PC-3 (cell line): ENCODE measurements around the gene COPRS. TPM values are rescaled to one million over a fixed set of nuclear protein-coding genes. Genes with fewer than 3 reads are reported as not detected.
"Not testable (repeated sequence)": the region's sequence is repeated elsewhere in the genome, so short reads cannot be mapped to it uniquely, and the experiment has no call there.

Source experiments
- ATAC-seq: fragments of 200-7000 bp; cut with Tn5 transposase; 2 replicates; pipeline ENCODE4 v1.9.1; 2020; ENCODE audit warnings: mild to moderate bottlenecking, moderate library complexity
- BruUV-seq: library from RNA; stranded (reverse); fragments of 400-500 nt; replicated peaks from 2 replicates; lab custom pipeline; 2021; lab: Mats Ljungman, UMichigan
- CTCF ChIA-PET: fragments of 300-600 bp; sonication (Branson Sonifier 250); formaldehyde crosslinking; loops from one replicate; lab custom pipeline; 2022; ENCODE audit warnings: antibody characterized with exemption; lab: Charles Lee
- POLR2A ChIA-PET: fragments of 300-600 bp; sonication (Branson Sonifier 250); formaldehyde crosslinking; loops from one replicate; lab custom pipeline; 2022; ENCODE audit warnings: antibody characterized with exemption; ENCODE audit not compliant: unreplicated experiment; lab: Charles Lee
- DNase-seq: peaks from one replicate; pipeline ENCODE4 v3.0.0-alpha.2; 2015
- H2AFZ ChIP-seq: fragments of 300-600 bp; sonication (generic); 2 replicates; pipeline ENCODE4 v1.6.0; 2016; ENCODE audit warnings: antibody characterized with exemption, low read length
- H3F3A ChIP-seq: fragments of 300-600 bp; sonication (generic); one replicate; pipeline ENCODE4 v1.6.0; 2017; ENCODE audit warnings: antibody characterized with exemption, low read length, control low read depth, mild to moderate bottlenecking; ENCODE audit not compliant: unreplicated experiment
- H3K27ac ChIP-seq: fragments of 300-600 bp; sonication (generic); 2 replicates; pipeline ENCODE4 v1.5.1; 2016; ENCODE audit warnings: mild to moderate bottlenecking, low read length
- H3K27me3 ChIP-seq: fragments of 300-600 bp; sonication (generic); 2 replicates; pipeline ENCODE4 v1.6.1; 2016; ENCODE audit warnings: low read length, mixed read lengths
- H3K36me3 ChIP-seq: fragments of 300-600 bp; sonication (generic); 2 replicates; pipeline ENCODE4 v1.6.1; 2016; ENCODE audit warnings: low read depth, mixed run types, low read length, mixed read lengths
- H3K4me1 ChIP-seq: fragments of 300-600 bp; sonication (generic); 2 replicates; pipeline ENCODE4 v1.5.1; 2016; ENCODE audit warnings: low read length; ENCODE audit not compliant: insufficient read depth
- H3K4me2 ChIP-seq: fragments of 300-600 bp; sonication (generic); 2 replicates; pipeline ENCODE4 v1.6.0; 2016; ENCODE audit warnings: low read length
- H3K4me3 ChIP-seq: fragments of 300-600 bp; sonication (generic); 2 replicates; pipeline ENCODE4 v1.5.1; 2016; ENCODE audit warnings: mild to moderate bottlenecking, low read length, mixed read lengths
- H3K79me2 ChIP-seq: fragments of 300-600 bp; sonication (generic); 2 replicates; pipeline ENCODE4 v1.6.1; 2017; ENCODE audit warnings: low read length, mixed read lengths
- H3K9ac ChIP-seq: fragments of 300-600 bp; sonication (generic); 2 replicates; pipeline ENCODE4 v1.6.0; 2016; ENCODE audit warnings: mild to moderate bottlenecking, low read length
- H3K9me2 ChIP-seq: fragments of 300-600 bp; sonication (generic); replicated peaks from 2 replicates; pipeline ENCODE4 v1.6.1; 2016; ENCODE audit warnings: mixed run types, low read length, mixed read lengths
- H3K9me3 ChIP-seq: fragments of 300-600 bp; sonication (generic); 2 replicates; pipeline ENCODE4 v1.6.1; 2016; ENCODE audit warnings: low read length, mixed read lengths
- H4K20me1 ChIP-seq: fragments of 300-600 bp; sonication (generic); 2 replicates; pipeline ENCODE4 v1.6.1; 2016; ENCODE audit warnings: low read length, mixed read lengths
- CTCF ChIP-seq: fragments of 300-600 bp; sonication (generic); conservative IDR thresholded peaks from 2 replicates; pipeline ENCODE4 v1.5.1; 2017; ENCODE audit warnings: antibody characterized with exemption, low read depth, mild to moderate bottlenecking, low read length
- EZH2 ChIP-seq: fragments of 300-600 bp; sonication (generic); IDR thresholded peaks from one replicate; pipeline ENCODE4 v1.6.1; 2017; ENCODE audit warnings: antibody characterized with exemption, mild to moderate bottlenecking, low read length; ENCODE audit not compliant: unreplicated experiment
- EZH2phosphoT487 ChIP-seq: fragments of 300-600 bp; sonication (generic); IDR thresholded peaks from 2 replicates; pipeline ENCODE4 v1.6.1; 2018; ENCODE audit warnings: mild to moderate bottlenecking, antibody characterized with exemption, low read length, borderline replicate concordance
- intact Hi-C: fragments of 100-400 bp; cut with micrococcal nuclease; formaldehyde crosslinking; loops from 2 replicates; pipeline ENCODE4 v1.9.0; 2023
- total RNA-seq: library from RNA; depleted of rRNA; stranded (reverse); fragments of >200 nt; gene quantifications from 2 replicates; pipeline ENCODE4 v1.2.3, GENCODE V29; 2014

Gene COPRS
- total RNA-seq, 1 experiment from 2014 or later, result 79.0 TPM

GRCh38 chr17:31815212-31815730 is 43.8 kb downstream of the COPRS start:
- CTCF ChIA-PET, result no interaction called here
- H3K27ac ChIP-seq, result no peak overlapping the region

GRCh38 chr17:31811101-31811500 is 47.9 kb downstream of the COPRS start:
- CTCF ChIA-PET, result no interaction called here
- no peaks in the 10 kb centered on the region for H3K9me2 ChIP-seq
- no peak overlapping the region for H2AFZ ChIP-seq
- TF ChIP-seq EZH2phosphoT487 (no peak), EZH2 (no peak), CTCF (no peak)
- no peak overlapping the region for H3K4me3 ChIP-seq
- BruUV-seq, result no TSS peak
- intact Hi-C loops, result no loop called here
- ATAC-seq, result no peak
- no peaks in the 10 kb centered on the region for H3K27me3 ChIP-seq
- H3K9ac ChIP-seq, result no peak overlapping the region
- no peaks in the 10 kb centered on the region for H3F3A ChIP-seq
- no peaks in the 10 kb centered on the region for H3K79me2 ChIP-seq
- H4K20me1 ChIP-seq, result no peaks in the 10 kb centered on the region
- H3K4me1 ChIP-seq, result no peaks in the 10 kb centered on the region
- no peak overlapping the region for H3K27ac ChIP-seq
- no peaks in the 10 kb centered on the region for H3K9me3 ChIP-seq
- H3K4me2 ChIP-seq, result no peak overlapping the region
- POLR2A ChIA-PET, result no interaction called here
- no peak for DNase-seq
- H3K36me3 ChIP-seq, result no peaks in the 10 kb centered on the region

More at GRCh38 chr17:31815212-31815730, 43.8 kb downstream of the COPRS start:
- H3K36me3 ChIP-seq, result no peaks in the 10 kb centered on the region
- H3K79me2 ChIP-seq, result no peaks in the 10 kb centered on the region
- ATAC-seq (no peak), DNase-seq (no peak)
- H3F3A ChIP-seq, result no peaks in the 10 kb centered on the region
- intact Hi-C loops, result no loop called here
- POLR2A ChIA-PET, result no interaction called here
- H3K4me3 ChIP-seq, result no peak overlapping the region
- no peaks in the 10 kb centered on the region for H3K27me3 ChIP-seq
- H3K9ac ChIP-seq, result no peak overlapping the region
- no peaks in the 10 kb centered on the region for H4K20me1 ChIP-seq
- no peaks in the 10 kb centered on the region for H3K9me2 ChIP-seq
- no peaks in the 10 kb centered on the region for H3K4me1 ChIP-seq
- no peak overlapping the region for H2AFZ ChIP-seq
- BruUV-seq, result no TSS peak
- no peaks in the 10 kb centered on the region for H3K9me3 ChIP-seq
- no peak for TF ChIP-seq CTCF
- no peak for TF ChIP-seq EZH2
- no peak for TF ChIP-seq EZH2phosphoT487
- H3K4me2 ChIP-seq, result no peak overlapping the region

GRCh38 chr17:31809876-31810275 is 49.2 kb downstream of the COPRS start:
- intact Hi-C loops, H2AFZ ChIP-seq, BruUV-seq, H3K79me2 ChIP-seq, H3K36me3 ChIP-seq, H3K9me3 ChIP-seq, H3K4me3 ChIP-seq, H3K9ac ChIP-seq, H4K20me1 ChIP-seq, H3K27ac ChIP-seq, DNase-seq, POLR2A ChIA-PET, CTCF ChIA-PET, H3F3A ChIP-seq, H3K4me2 ChIP-seq, H3K9me2 ChIP-seq, H3K4me1 ChIP-seq, H3K27me3 ChIP-seq, ATAC-seq: not testable (repeated sequence)
